GM12801 (cell line): ENCODE data around the gene SLC27A1.

Experiments used
- CTCF ChIP-seq: IDR thresholded peaks from one replicate; pipeline ENCODE4 v1.5.1; 2011; ENCODE audit warnings: control low read depth; ENCODE audit not compliant: insufficient read length; ENCODE audit errors: extremely low read depth

SLC27A1 gene

GRCh38 chr19:17534767-17535166, 64.4 kb downstream of the SLC27A1 start:
- no peak for TF ChIP-seq CTCF

- no peak for TF ChIP-seq CTCF
These were observed 66.6 kb downstream of the SLC27A1 start for GRCh38 chr19:17536955-17537354.

GRCh38 chr19:17538684-17539237, 68.4 kb downstream of the SLC27A1 start:
- TF ChIP-seq CTCF: no peak

- TF ChIP-seq CTCF: no peak
These were observed 69.2 kb downstream of the SLC27A1 start for GRCh38 chr19:17539238-17540117.

GRCh38 chr19:17540174-17540573, 69.8 kb downstream of the SLC27A1 start:
- no peak for TF ChIP-seq CTCF

- TF ChIP-seq CTCF: no peak
These were observed 70.9 kb downstream of the SLC27A1 start for GRCh38 chr19:17541184-17541759.

GRCh38 chr19:17542042-17542441, 71.7 kb downstream of the SLC27A1 start:
- no peak for TF ChIP-seq CTCF
